ENCODE results near the gene KHDRBS2.

GRCh38 chr6:62285612-62286469 lies at the start of gene KHDRBS2:
- TF ChIP-seq RCOR1 (IDR thresholded peaks at IDR 0.05; ENCODE audit: low read length) = no peak
- TF ChIP-seq CTCF (IDR thresholded peaks at IDR 0.05) = no peak
- TF ChIP-seq NFIC (IDR thresholded peaks at IDR 0.05; ENCODE audit: borderline replicate concordance) = no peak
- TF ChIP-seq FOXM1 (IDR thresholded peaks at IDR 0.05; ENCODE audit: low read depth) = no peak
- TF ChIP-seq IRF3 (IDR thresholded peaks at IDR 0.05; ENCODE audit: low read depth, low read length) = no peak

Data from SK-N-SH (cell line).